ENCODE measurements around the gene PRR33. TPM values are rescaled to one million over a fixed set of nuclear protein-coding genes. Genes with fewer than 3 reads are reported as not detected.

The PRR33 gene
- total RNA-seq, 1 donor from 2014 or later = not detected

DNA sequence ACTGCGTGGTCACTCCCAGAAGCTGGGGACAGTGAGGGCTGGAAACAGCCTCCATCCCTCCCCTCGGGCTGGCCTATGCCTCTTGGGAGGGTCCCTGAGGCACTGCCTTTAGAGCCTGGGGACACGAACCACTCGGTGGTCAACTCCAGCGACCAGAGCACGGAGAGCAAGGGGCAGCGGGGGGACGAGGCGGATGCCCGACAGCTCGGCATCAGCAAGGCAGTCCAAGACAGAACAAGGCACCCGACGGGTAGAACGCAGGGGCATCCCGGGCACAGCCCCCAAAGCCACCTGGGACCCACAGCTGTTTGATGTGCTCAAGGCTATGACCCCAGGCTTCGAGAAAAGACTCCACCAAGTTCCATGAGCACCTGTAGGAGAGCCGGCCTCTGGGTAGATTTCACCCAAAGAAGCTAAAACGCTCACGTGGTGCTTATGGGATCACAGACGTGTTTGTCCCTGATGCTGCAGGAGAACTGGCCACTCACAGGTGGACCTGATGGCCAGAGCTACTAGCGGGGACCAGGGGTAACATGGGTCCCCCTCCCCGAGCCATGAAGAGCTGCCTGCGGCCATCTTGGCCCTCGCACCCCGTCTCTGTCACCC lies 39.3 kb downstream of the PRR33 start:
- H3K27ac Mint-ChIP-seq (ENCODE audit: unreplicated experiment) = no peak overlapping the region
- H3K27me3 Mint-ChIP-seq (ENCODE audit: low read depth, unreplicated experiment) = peaks cover 17% of the 10 kb centered on the region
- no peak overlapping the region for H2AFZ ChIP-seq (ENCODE audit: low read depth, low read length)
- H3K9me3 Mint-ChIP-seq (ENCODE audit: unreplicated experiment) = no peaks in the 10 kb centered on the region
- no peaks in the 10 kb centered on the region for H3K9me3 ChIP-seq (ENCODE audit: insufficient read depth, low read depth, low read length)
- TF ChIP-seq, protein P1, sequence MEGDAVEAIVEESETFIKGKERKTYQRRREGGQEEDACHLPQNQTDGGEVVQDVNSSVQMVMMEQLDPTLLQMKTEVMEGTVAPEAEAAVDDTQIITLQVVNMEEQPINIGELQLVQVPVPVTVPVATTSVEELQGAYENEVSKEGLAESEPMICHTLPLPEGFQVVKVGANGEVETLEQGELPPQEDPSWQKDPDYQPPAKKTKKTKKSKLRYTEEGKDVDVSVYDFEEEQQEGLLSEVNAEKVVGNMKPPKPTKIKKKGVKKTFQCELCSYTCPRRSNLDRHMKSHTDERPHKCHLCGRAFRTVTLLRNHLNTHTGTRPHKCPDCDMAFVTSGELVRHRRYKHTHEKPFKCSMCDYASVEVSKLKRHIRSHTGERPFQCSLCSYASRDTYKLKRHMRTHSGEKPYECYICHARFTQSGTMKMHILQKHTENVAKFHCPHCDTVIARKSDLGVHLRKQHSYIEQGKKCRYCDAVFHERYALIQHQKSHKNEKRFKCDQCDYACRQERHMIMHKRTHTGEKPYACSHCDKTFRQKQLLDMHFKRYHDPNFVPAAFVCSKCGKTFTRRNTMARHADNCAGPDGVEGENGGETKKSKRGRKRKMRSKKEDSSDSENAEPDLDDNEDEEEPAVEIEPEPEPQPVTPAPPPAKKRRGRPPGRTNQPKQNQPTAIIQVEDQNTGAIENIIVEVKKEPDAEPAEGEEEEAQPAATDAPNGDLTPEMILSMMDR (IDR thresholded peaks at IDR 0.05; ENCODE audit: insufficient read depth, low read depth, low read length) = no peak
- no peak for TF ChIP-seq EZH2 (IDR thresholded peaks at IDR 0.05; ENCODE audit: insufficient read depth, low read length)
- H3K79me2 ChIP-seq (ENCODE audit: insufficient read depth, low read length) = no peaks in the 10 kb centered on the region
- no peak overlapping the region for H3K4me3 ChIP-seq (ENCODE audit: insufficient read depth, low read depth, low read length)
- H3K27ac ChIP-seq (ENCODE audit: low read depth, low read length) = no peak overlapping the region
- H3K4me2 ChIP-seq (ENCODE audit: low read length) = no peak overlapping the region
- no peaks in the 10 kb centered on the region for H3K4me1 Mint-ChIP-seq (ENCODE audit: low read depth, unreplicated experiment)
- DNase-seq (ENCODE audit: low read depth) = no peak
- H3K4me1 ChIP-seq (ENCODE audit: insufficient read depth, low read length) = no peaks in the 10 kb centered on the region
- no peaks in the 10 kb centered on the region for H4K20me1 ChIP-seq (ENCODE audit: insufficient read depth, low read length)
- H3K36me3 Mint-ChIP-seq (ENCODE audit: low read depth, unreplicated experiment) = no peaks in the 10 kb centered on the region
- no peak overlapping the region for H3K9ac ChIP-seq (ENCODE audit: low read length)
- FAIRE-seq = no peak
- H3K4me3 Mint-ChIP-seq (ENCODE audit: unreplicated experiment) = no peak overlapping the region
- H3K27me3 ChIP-seq (ENCODE audit: insufficient read depth, low read length) = no peaks in the 10 kb centered on the region
- H3K36me3 ChIP-seq (ENCODE audit: insufficient read depth, low read length) = no peaks in the 10 kb centered on the region

DNA sequence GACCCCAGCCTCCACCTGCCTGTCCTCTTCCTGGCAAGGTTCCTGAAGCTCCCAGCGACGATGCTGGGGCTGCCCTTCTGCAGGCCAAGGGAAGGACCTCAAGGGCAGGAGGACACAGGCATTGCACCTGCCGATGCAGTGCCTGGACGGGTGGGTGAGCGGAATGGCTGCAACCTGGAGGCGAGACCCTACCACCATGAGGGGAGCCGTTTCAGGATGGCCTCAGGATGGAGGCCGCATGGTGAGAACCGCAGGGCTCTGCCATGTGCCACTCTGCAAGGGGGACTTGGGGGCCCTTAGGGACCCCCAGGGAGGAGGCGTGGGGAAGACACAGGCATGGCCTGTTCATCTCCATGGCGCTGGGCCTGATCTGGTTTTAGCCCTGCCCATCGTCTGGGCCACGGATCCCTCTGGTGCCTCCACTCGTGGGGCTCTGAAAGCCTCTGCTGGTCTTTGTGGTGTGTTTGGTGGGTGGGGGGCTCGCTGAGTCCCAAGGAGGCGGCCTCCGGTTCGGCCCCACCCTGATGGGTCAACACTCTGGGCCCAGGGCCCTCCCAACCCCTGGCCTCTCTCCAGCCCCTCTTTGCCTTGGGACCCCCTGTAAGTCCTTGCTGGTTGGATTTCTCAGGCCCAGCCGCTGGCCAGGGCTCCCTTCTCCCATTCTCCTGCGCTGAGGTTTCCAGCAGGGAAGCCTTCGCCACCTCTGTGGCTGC lies 40.1 kb downstream of the PRR33 start:
- Histone ChIP-seq H3K27ac (ENCODE audit: low read depth, low read length) (no peak overlapping the region), H3K4me2 (ENCODE audit: low read length) (no peak overlapping the region), H3K36me3 (ENCODE audit: insufficient read depth, low read length) (no peaks in the 10 kb centered on the region), H4K20me1 (ENCODE audit: insufficient read depth, low read length) (no peaks in the 10 kb centered on the region), H2AFZ (ENCODE audit: low read depth, low read length) (no peak overlapping the region), H3K27me3 (ENCODE audit: insufficient read depth, low read length) (no peaks in the 10 kb centered on the region), H3K9me3 (ENCODE audit: insufficient read depth, low read depth, low read length) (no peaks in the 10 kb centered on the region), H3K9ac (ENCODE audit: low read length) (no peak overlapping the region), H3K4me1 (ENCODE audit: insufficient read depth, low read length) (no peaks in the 10 kb centered on the region), H3K4me3 (ENCODE audit: insufficient read depth, low read depth, low read length) (no peak overlapping the region), H3K79me2 (ENCODE audit: insufficient read depth, low read length) (no peaks in the 10 kb centered on the region)
- no peak for TF ChIP-seq EZH2 (IDR thresholded peaks at IDR 0.05; ENCODE audit: insufficient read depth, low read length)
- TF ChIP-seq, protein P1 (IDR thresholded peaks at IDR 0.05; ENCODE audit: insufficient read depth, low read depth, low read length) = no peak
- Mint-ChIP-seq H3K36me3 (ENCODE audit: low read depth, unreplicated experiment) (no peaks in the 10 kb centered on the region), H3K9me3 (ENCODE audit: unreplicated experiment) (no peaks in the 10 kb centered on the region), H3K27me3 (ENCODE audit: low read depth, unreplicated experiment) (peaks cover 21% of the 10 kb centered on the region), H3K27ac (ENCODE audit: unreplicated experiment) (no peak overlapping the region), H3K4me3 (ENCODE audit: unreplicated experiment) (no peak overlapping the region), H3K4me1 (ENCODE audit: low read depth, unreplicated experiment) (no peaks in the 10 kb centered on the region)
- no peak for FAIRE-seq
- DNase-seq (ENCODE audit: low read depth) = no peak

Measured in astrocyte (in vitro differentiated cells and primary cell).